ENCODE results near the gene MAP3K2.

Gene MAP3K2

DNA sequence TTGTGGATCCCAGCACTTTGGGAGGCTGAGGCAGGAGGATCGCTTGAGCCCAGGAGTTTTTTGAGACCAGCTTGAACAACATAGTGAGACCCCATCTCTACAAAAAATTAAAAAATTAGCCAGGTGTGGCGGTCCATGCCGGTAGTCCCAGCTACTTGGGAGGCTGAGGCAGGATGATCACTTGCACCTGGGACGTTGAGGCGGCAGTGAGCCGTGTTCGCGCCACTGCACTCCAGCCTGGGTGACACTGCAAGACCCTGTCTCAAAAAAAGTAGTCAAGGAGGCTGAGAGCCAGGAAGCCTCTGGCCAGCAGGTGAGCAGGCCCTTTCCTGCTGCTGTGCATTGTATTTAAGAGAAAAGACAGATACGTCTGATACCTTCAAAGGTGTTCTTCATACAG, 19.3 kb upstream of the MAP3K2 start:
- DNase-seq (ENCODE audit: low read depth): no peak

- no peak for DNase-seq (ENCODE audit: low read depth)
Observed at GRCh38 chr2:127406454-127406853, 18.7 kb upstream of the MAP3K2 start.

- no peak for DNase-seq (ENCODE audit: low read depth)
Observed at GRCh38 chr2:127405255-127405610, 17.5 kb upstream of the MAP3K2 start.

- no peak for DNase-seq (ENCODE audit: low read depth)
Observed at GRCh38 chr2:127404466-127405254, 16.9 kb upstream of the MAP3K2 start.

DNA sequence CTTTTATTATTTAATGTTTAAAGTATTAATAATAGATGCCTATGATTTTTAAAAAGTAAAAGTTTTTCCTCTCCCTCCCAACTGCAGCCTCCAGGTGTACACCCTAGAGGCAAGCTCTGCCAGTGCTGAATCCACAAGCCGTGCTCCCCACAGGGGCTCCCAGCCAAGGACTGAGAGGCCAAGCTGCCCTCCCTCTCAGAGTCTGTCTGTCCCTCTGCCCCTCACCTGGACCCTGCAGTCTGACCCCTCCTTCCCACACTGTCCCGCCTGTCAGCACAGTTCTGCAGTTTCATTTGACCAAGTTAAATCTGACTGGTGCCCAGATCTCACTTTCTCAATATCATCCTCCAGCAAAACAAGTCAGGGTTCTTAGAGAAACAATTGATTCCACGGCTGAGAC, 15.7 kb upstream of the MAP3K2 start:
- DNase-seq (ENCODE audit: low read depth): no peak

- no peak for DNase-seq (ENCODE audit: low read depth)
Observed at GRCh38 chr2:127401757-127402695, 14.3 kb upstream of the MAP3K2 start.

DNA sequence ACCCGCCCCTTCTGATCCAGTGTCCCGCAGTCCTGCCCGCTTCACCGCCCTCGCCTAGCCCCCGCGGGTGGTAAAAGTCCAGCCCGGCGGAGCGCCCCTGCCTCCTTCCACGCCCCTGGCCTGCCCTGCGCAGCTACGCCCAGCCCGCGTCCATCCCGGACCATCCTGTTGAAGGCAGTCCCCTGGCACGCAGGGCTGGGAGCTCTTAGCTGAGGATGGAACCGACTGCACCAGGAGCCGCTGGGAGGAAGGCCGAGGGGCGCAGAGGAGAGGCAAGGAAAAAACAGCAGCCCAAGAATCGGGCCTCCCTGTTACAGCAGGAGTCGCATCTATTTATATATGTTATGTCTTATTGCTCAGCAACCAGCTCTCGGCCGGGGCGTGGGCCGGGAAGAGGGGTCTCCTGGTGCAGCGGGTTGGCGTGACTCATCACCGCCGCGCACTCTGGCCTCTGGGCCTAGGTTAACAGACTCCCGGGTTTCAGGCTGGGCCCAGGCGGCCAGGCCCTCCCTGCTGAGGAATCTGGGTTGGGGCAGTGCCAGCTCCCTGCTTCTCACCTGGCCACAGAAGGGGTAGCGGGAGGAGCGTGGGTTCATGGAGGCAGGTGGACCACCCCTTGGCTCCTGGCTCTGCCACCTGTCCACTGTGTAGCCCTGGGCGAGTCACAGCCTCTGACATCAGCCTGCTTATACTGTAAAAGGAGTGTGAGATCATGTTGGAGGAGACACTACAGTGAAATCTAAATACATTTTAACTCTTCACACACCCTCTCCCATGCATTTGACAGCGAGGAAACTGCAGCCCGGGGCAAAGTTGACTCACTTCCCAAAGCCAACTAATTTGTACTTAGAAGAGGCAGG, 13.4 kb upstream of the MAP3K2 start:
- DNase-seq (ENCODE audit: low read depth): no peak

DNA sequence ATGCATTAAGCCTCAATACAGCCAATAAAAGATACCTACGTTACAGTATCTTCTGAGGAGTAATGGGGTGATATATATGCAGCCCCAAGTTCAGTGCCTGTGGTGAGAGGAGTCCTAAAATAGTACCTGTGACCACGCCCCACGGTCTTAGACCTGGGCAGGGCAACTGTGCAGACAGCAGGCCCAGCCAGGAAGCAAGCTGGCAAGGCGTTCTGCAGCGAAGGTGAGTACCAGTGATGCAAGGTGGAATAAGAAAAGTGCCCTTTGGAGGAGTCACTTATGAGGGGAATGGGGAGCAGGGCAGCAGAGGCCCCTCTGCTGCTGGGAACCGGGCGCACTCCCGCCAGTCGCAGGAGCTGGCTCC, 12.7 kb upstream of the MAP3K2 start:
- DNase-seq (ENCODE audit: low read depth): no peak

DNA sequence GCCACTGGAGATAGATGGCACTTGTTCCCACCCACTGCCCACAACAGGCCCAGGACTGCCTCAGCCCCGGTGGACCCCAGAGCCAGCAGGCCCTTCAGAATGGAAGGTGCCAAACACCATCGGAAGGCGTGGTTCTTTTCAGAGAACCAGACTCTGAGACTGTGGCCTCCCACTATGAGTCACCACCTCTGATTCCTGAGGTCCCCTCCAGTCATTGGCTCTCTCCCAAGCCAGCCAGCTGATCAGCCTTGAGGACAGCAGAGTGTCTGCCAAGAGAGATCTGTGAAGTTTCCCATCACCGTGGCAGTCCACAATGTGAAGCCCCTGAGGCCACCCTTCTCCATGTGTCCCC, 10.4 kb upstream of the MAP3K2 start:
- no peak for DNase-seq (ENCODE audit: low read depth)

- DNase-seq (ENCODE audit: low read depth): no peak
Observed at GRCh38 chr2:127397568-127398238, 9.9 kb upstream of the MAP3K2 start.

DNA sequence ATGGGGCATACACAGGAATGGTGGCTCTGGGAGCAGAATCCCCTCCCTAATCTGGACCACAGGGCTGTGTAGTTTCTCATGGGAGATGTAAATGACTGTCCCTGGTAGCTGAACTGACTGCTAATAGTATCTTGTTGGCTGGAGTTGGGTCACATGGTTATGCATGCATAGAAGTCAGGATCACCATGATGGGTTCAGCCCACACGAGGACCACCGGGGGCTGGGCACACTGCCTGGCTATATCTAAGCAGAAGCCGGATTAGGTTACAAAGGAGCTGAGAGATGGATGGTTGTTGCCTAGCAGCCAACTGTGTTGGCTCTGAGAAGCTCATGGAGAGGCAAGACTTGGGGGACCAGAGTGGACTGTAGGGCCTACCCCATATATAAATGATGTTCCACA, 6.7 kb upstream of the MAP3K2 start:
- no peak for DNase-seq (ENCODE audit: low read depth)

- DNase-seq (ENCODE audit: low read depth): no peak
Observed at GRCh38 chr2:127392828-127393578, 5.2 kb upstream of the MAP3K2 start.

DNA sequence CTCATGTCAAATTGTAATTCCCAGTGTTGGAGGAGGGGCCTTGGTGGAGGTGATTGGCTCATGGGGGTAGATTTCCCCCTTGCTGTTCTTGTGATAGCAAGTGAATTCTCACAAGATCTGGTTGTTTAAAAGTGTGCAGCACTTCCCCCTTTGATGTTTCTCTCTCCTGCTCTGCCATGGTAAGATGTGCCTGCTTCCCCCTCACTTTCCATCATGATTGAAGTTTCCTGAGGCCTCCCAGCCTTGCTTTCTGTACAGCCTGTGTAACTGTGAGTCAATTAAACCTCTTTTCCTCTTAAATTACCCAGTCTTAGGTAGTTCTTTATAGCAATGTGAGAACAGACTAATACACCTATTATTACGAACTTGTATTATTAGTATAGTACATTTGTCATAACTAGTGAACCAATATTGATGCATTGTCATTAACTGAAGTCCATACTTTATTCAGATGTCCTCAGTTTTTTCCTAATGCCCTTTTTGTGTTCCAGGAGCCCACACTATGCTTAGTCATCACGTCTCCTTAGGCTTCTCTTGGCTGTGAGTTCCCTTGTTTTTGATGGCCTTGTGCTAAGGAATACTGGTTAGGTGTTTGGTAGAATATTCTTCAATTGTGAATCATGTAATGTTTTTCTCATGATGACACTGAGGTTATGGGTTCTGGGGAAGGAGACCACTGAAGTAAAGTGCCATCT, 4.5 kb upstream of the MAP3K2 start:
- no peak for DNase-seq (ENCODE audit: low read depth)

- no peak for DNase-seq (ENCODE audit: low read depth)
Observed at GRCh38 chr2:127389778-127390435, 2.1 kb upstream of the MAP3K2 start.

DNA sequence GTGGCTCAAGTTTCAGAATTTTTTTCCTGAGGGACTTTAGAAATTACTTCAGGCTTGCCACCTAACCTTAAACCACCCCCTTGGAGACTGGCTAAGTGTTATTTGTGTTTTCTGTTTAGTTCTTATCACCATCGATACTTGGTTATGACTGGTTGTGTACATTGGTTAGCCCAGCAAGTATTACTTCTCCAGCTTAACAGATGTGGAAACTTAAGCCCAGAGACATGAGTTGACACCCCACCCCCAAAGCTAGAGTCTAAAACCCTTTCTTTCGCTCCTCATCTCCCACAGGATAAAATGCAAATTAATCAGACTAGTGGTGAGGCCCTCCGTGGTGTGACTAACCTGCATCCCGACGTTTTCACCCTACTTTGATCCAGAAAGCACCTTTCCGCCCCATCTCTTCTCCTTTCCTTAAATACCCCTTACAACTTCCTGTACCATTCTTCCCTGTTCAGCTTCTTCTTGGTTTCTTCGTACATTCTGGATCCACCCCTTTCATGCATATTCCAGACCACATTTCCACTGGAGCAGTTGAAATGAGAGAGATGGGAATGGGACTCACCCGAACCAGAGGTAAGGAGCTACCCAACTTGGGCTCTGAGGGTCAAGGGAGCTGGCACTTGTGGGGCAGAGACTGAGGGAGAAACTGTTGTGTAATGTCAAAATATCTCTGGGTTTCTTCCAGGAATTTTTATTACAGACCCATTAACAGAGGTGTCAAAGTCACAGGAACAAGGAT, 819 bp upstream of the MAP3K2 start:
- no peak for DNase-seq (ENCODE audit: low read depth)

DNA sequence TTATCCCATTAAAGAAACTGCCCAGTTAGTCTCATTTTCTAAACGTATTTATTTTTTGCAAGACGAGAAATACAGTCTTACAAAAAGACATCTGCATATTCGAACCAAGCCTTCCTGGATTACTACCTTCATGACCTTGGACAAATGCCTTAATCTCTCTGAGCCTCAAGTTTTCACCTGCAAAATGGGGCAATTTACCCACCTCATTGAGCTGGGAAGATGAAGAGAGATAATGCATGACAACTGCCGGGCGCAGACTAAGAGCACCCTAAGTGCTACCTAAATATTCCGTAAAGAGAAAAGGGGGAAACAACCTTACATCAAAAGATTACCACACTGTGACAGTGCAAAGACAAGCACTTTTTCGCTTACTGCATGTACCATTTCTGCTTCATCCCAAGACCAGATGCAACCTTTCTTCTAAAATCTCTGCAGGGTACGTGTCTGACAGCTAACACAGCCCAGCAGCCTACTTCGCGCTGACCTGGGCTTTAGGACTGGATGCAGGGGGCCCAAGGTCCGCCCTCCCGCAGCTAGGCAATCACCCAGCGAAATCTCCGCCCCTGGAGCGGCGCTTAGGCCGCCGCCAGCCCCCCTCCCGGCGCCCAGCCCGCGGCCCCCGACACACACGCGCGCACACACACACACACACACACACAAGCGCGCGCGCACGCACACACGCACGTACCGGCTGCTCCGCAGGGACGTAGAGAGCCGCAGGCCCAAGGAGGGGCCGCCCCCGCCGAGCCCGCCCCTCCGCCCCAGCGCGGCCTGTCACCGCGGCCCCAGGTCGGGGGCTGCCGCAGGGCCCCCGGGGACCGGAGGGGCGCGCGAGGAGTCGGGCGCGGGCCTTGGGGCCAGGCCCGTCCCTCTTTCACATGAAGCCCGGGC, 766 bp downstream of the MAP3K2 start:
- peak; percentile 68 for DNase-seq (ENCODE audit: low read depth)

- DNase-seq (ENCODE audit: low read depth): no peak
Observed at GRCh38 chr2:127386246-127386645, 1.5 kb downstream of the MAP3K2 start.

GRCh38 chr2:127384529-127384928, 3.2 kb downstream of the MAP3K2 start:
- DNase-seq (ENCODE audit: low read depth): no peak

Data from stimulated activated CD4-positive, alpha-beta T cell treated with anti-CD3 and anti-CD28 coated beads, Interleukin-2, amount 100 ng/mL, for 4 hours (primary cell).